H1 (cell line): Measurements from ENCODE around the gene LMNA.

Experiments
- CTCF ChIP-seq, 3 experiments: IDR thresholded peaks; 1 replicate in 2 of 3; 2 replicates in 1 of 3; pipeline versions ENCODE4 v1.5.1 to v1.6.1; 2011; ENCODE audit warnings: low read length in 3 of 3, mild to moderate bottlenecking in 3 of 3, inconsistent platforms in 2 of 3, low read depth in 1 of 3, moderate library complexity in 1 of 3; ENCODE audit not compliant: insufficient read depth in 1 of 3; ENCODE audit errors: control extremely low read depth in 1 of 3
- USF2 ChIP-seq: IDR thresholded peaks from 2 replicates; pipeline ENCODE4 v1.6.1; 2011; ENCODE audit warnings: low read length, improper control_type of control experiment

- TF ChIP-seq CTCF (IDR thresholded peaks at IDR 0.05; ENCODE audit: control extremely low read depth in 1 of 3, insufficient read depth in 1 of 3, low read depth in 1 of 3, low read length in 3 of 3) (no peak), USF2 (no peak)
These were observed 40.8 kb upstream of the LMNA start for GRCh38 chr1:156073740-156074139.
